Small intestine (tissue), 4 donors: Measurements from ENCODE around the gene SCN8A. TPM values are rescaled to one million over a fixed set of nuclear protein-coding genes. Genes with fewer than 3 reads are reported as not detected.

ENCODE experiments used
- polyA plus RNA-seq, 4 donors: library from polyadenylated mRNA; stranded (reverse) in 3 of 4; unstranded in 1 of 4; fragments of 200-250 nt in 3 of 4; fragments of 120-200 nt in 1 of 4; gene quantifications; one replicate each; pipeline versions ENCODE4 v1.2.1 to v1.2.3, GENCODE V29; 2013
- donor health status: healthy with polysubstance abuse.
- donor health status: Bipolar disorder and iron deficiency.
- donor health status: healthy.

Gene SCN8A
- polyA plus RNA-seq, 4 donors = 0.19 to 1.2 TPM; not detected in 2

Other genes with a start within 250 kb of the SCN8A start
- gene CELA1, start 244.6 kb upstream of the SCN8A start, polyA plus RNA-seq = under 1 TPM in 1 of 4 donors, not detected in 3; 0.09 TPM
- gene GALNT6, start 199.8 kb upstream of the SCN8A start, polyA plus RNA-seq = 10 to 100 TPM in 3 of 4 donors, 1 to 10 TPM in 1; 8.4 to 45.2 (median 22.5) TPM
- 1 to 10 TPM in 3 of 4 donors, under 1 TPM in 1; 0.43 to 2.5 (median 1.7) TPM for gene SLC4A8, start 166.4 kb upstream of the SCN8A start, polyA plus RNA-seq